ENCODE measurements around the gene THSD7A.

DNA sequence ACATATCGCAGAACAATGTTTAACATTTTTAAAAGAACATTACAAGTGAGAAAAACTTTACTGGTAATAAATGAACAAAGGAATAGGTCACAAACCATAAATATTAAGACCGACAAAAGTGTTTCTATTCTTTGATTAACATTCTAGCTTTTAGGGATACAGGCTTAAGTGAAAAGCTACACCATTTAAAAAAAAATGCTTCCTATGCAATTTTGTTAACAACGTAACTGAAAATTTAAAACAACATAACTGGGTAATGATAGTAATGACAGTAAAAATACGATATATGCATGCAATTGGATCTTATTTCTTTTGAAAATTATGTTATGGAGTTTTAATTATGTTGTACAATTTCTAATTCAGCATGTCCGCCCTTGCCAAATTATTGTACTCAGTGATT lies 49.7 kb upstream of the THSD7A start:
- no peak for TF ChIP-seq POLR2AphosphoS5 (IDR thresholded peaks at IDR 0.05)
- TF ChIP-seq, protein P1, sequence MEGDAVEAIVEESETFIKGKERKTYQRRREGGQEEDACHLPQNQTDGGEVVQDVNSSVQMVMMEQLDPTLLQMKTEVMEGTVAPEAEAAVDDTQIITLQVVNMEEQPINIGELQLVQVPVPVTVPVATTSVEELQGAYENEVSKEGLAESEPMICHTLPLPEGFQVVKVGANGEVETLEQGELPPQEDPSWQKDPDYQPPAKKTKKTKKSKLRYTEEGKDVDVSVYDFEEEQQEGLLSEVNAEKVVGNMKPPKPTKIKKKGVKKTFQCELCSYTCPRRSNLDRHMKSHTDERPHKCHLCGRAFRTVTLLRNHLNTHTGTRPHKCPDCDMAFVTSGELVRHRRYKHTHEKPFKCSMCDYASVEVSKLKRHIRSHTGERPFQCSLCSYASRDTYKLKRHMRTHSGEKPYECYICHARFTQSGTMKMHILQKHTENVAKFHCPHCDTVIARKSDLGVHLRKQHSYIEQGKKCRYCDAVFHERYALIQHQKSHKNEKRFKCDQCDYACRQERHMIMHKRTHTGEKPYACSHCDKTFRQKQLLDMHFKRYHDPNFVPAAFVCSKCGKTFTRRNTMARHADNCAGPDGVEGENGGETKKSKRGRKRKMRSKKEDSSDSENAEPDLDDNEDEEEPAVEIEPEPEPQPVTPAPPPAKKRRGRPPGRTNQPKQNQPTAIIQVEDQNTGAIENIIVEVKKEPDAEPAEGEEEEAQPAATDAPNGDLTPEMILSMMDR (IDR thresholded peaks at IDR 0.05) = no peak
- no peak for TF ChIP-seq POLR2A (IDR thresholded peaks at IDR 0.05)

Data from breast epithelium (tissue), 3 donors.